ENCODE data around the gene TCTN3. TPM values are rescaled to one million over a fixed set of nuclear protein-coding genes. Genes with fewer than 3 reads are reported as not detected.
"Not testable (repeated sequence)": the region's sequence is repeated elsewhere in the genome, so short reads cannot be mapped to it uniquely, and the experiment has no call there.

TCTN3 gene
- total RNA-seq, 6 experiments from 2014 or later = 52.9 to 70.9 (median 61.6) TPM

DNA sequence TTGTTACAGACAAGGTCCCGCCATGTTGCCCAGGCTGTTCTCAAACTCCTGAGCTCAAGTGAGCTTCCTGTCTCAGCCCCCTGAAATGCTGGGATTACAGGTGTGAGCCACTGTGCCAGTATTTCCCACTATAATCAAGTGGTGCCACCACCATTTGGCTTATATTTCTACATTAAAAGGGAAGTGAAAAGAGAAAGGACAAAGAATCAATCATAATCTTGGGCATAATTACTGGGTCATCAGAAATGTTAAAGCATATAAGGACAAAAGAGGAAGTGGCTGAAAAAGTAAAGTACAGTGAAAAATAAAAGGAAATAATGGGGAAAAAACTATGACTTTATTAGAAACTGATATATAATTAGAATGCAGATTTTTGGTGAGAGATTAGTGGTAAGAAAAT is 36.5 kb upstream of the TCTN3 start:
- Mint-ChIP-seq H3K4me1 (ENCODE audit: low read depth) (no peaks in the 10 kb centered on the region), H3K4me3 (no peak overlapping the region), H3K27me3 (ENCODE audit: insufficient read depth) (peaks cover 2% of the 10 kb centered on the region), H3K27ac (no peak overlapping the region), H3K9me3 (peaks cover 21% of the 10 kb centered on the region), H3K36me3 (ENCODE audit: low read depth) (peaks cover 4% of the 10 kb centered on the region; the same call in 1 of the 2 replicates)
- TF ChIP-seq, protein P1, sequence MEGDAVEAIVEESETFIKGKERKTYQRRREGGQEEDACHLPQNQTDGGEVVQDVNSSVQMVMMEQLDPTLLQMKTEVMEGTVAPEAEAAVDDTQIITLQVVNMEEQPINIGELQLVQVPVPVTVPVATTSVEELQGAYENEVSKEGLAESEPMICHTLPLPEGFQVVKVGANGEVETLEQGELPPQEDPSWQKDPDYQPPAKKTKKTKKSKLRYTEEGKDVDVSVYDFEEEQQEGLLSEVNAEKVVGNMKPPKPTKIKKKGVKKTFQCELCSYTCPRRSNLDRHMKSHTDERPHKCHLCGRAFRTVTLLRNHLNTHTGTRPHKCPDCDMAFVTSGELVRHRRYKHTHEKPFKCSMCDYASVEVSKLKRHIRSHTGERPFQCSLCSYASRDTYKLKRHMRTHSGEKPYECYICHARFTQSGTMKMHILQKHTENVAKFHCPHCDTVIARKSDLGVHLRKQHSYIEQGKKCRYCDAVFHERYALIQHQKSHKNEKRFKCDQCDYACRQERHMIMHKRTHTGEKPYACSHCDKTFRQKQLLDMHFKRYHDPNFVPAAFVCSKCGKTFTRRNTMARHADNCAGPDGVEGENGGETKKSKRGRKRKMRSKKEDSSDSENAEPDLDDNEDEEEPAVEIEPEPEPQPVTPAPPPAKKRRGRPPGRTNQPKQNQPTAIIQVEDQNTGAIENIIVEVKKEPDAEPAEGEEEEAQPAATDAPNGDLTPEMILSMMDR (IDR thresholded peaks at IDR 0.05) = no peak
- DNase-seq = no peak

GRCh38 chr10:95729323-95730055 is 35.8 kb upstream of the TCTN3 start:
- H3K27me3 Mint-ChIP-seq (ENCODE audit: insufficient read depth) = peaks cover 4% of the 10 kb centered on the region
- peaks cover 21% of the 10 kb centered on the region for H3K9me3 Mint-ChIP-seq
- no peak overlapping the region for H3K4me3 Mint-ChIP-seq
- no peaks in the 10 kb centered on the region for H3K4me1 Mint-ChIP-seq (ENCODE audit: low read depth)
- DNase-seq = no peak
- peaks cover 4% of the 10 kb centered on the region; the same call in 1 of the 2 replicates for H3K36me3 Mint-ChIP-seq (ENCODE audit: low read depth)
- TF ChIP-seq, protein P1 (IDR thresholded peaks at IDR 0.05) = no peak
- no peak overlapping the region for H3K27ac Mint-ChIP-seq

DNA sequence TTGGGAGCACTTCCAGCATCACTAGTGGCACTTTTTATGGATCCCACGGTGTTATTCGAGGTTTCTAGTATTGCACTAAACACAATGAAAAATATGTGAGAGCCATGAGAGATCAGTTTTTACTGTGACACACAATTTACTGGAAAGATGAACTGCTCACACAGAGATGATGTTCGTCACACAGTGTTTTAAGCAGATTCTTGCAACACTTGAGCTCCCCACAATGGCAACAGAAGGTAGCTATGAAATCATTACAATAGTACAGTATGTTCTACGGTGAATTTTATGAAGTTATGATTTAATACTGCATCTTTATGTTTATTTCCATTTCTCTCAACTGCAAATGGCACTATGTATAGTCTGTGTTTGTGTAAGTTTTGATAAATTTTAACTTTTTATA is 34.8 kb upstream of the TCTN3 start:
- Mint-ChIP-seq H3K9me3 (peaks cover 15% of the 10 kb centered on the region), H3K36me3 (ENCODE audit: low read depth) (peaks cover 4% of the 10 kb centered on the region; the same call in 1 of the 2 replicates), H3K27ac (no peak overlapping the region), H3K27me3 (ENCODE audit: insufficient read depth) (peaks cover 4% of the 10 kb centered on the region), H3K4me3 (no peak overlapping the region), H3K4me1 (ENCODE audit: low read depth) (no peaks in the 10 kb centered on the region)
- TF ChIP-seq, protein P1 (IDR thresholded peaks at IDR 0.05) = no peak
- no peak for DNase-seq

DNA sequence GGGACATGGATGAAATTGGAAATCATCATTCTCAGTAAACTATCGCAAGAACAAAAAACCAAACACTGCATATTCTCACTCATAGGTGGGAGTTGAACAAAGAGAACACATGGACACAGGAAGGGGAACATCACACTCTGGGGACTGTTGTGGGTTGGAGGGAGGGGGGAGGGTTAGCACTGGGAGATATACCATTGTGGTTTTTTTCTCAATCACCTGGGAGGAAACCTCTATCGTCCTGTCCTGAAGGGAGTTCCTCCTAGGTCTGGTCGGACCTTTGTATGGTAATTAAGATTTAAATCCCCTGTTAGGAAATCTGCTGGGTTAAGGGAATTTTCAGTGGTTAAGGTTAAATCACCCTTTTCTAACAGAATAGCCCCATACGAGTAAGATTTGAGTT is 28.8 kb upstream of the TCTN3 start:
- not testable (repeated sequence) for H3K27ac Mint-ChIP-seq; DNase-seq; H3K4me3 Mint-ChIP-seq; H3K4me1 Mint-ChIP-seq (ENCODE audit: low read depth); H3K36me3 Mint-ChIP-seq (ENCODE audit: low read depth); H3K27me3 Mint-ChIP-seq (ENCODE audit: insufficient read depth); H3K9me3 Mint-ChIP-seq

- not testable (repeated sequence) for H3K4me1 Mint-ChIP-seq (ENCODE audit: low read depth); DNase-seq; H3K27me3 Mint-ChIP-seq (ENCODE audit: insufficient read depth); H3K36me3 Mint-ChIP-seq (ENCODE audit: low read depth); H3K9me3 Mint-ChIP-seq; H3K27ac Mint-ChIP-seq; H3K4me3 Mint-ChIP-seq
Measured at GRCh38 chr10:95720745-95721144, 27.0 kb upstream of the TCTN3 start.

DNA sequence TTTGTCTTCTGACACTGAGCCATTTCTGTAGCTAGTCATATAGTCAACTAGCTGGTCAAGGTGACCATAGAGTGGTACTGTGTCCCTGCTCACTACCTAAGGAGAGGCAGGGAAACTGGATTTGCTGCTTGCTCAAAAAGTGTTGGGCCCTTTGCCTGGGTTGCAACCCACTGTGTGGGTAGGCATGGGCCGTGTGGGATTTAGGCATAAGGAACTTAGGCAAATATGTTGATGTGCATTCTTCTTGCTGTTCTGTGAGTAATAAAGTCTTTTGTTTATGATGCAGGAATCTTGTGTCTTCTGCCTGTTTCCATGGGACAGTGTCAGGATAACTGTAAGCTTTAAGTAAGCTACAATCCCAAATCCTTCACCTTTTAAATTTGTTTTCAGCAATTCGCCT is 23.1 kb upstream of the TCTN3 start:
- Mint-ChIP-seq H3K27ac (no peak overlapping the region), H3K4me3 (no peak overlapping the region), H3K36me3 (ENCODE audit: low read depth) (no peaks in the 10 kb centered on the region), H3K9me3 (no peaks in the 10 kb centered on the region), H3K27me3 (ENCODE audit: insufficient read depth) (no peaks in the 10 kb centered on the region), H3K4me1 (ENCODE audit: low read depth) (no peaks in the 10 kb centered on the region)
- TF ChIP-seq, protein P1 (IDR thresholded peaks at IDR 0.05) = no peak
- no peak for DNase-seq

All from HFFc6 (cell line).